Endothelial cell (in vitro differentiated cells): ENCODE data around the gene NRXN3. TPM values are rescaled to one million over a fixed set of nuclear protein-coding genes. Genes with fewer than 3 reads are reported as not detected.

Experiments
- DNase-seq: peaks from one replicate; pipeline ENCODE4 v3.0.0; 2021; ENCODE audit warnings: low spot score
- H3K27ac Mint-ChIP-seq: one replicate; pipeline ENCODE4 v1.8.0; 2021; ENCODE audit warnings: mixed read lengths, inconsistent platforms; ENCODE audit not compliant: unreplicated experiment
- H3K27me3 Mint-ChIP-seq: one replicate; pipeline ENCODE4 v1.8.0; 2021; ENCODE audit warnings: mild to moderate bottlenecking, moderate library complexity, mixed read lengths, inconsistent platforms; ENCODE audit not compliant: unreplicated experiment
- H3K36me3 Mint-ChIP-seq: one replicate; pipeline ENCODE4 v1.8.0; 2021; ENCODE audit warnings: mild to moderate bottlenecking, low read depth, mixed read lengths, inconsistent platforms; ENCODE audit not compliant: unreplicated experiment
- H3K4me1 Mint-ChIP-seq: one replicate; pipeline ENCODE4 v1.8.0; 2021; ENCODE audit warnings: mild to moderate bottlenecking, mixed read lengths, inconsistent platforms; ENCODE audit not compliant: unreplicated experiment
- H3K4me3 Mint-ChIP-seq: one replicate; pipeline ENCODE4 v1.8.0; 2021; ENCODE audit warnings: mild to moderate bottlenecking, mixed read lengths, inconsistent platforms; ENCODE audit not compliant: unreplicated experiment
- H3K9me3 Mint-ChIP-seq: one replicate; pipeline ENCODE4 v1.8.0; 2021; ENCODE audit warnings: mixed read lengths, inconsistent platforms; ENCODE audit not compliant: unreplicated experiment
- total RNA-seq: library from RNA; stranded (reverse); fragmentation: NEBNext Ultra II Directional; extraction: Animal tissue kit (Norgen Biotek cat#: 25700); gene quantifications from one replicate; pipeline ENCODE4 v1.2.1, GENCODE V29; 2021; ENCODE audit not compliant: unreplicated experiment
- TF ChIP-seq, protein P1 (sequence below): fragments of 200-600 bp; sonication (generic); IDR thresholded peaks from one replicate; pipeline ENCODE4 v1.5.0; 2021; ENCODE audit warnings: antibody characterized with exemption; ENCODE audit not compliant: unreplicated experiment

The NRXN3 gene
- total RNA-seq, 1 donor from 2014 or later: 2.3 TPM

DNA sequence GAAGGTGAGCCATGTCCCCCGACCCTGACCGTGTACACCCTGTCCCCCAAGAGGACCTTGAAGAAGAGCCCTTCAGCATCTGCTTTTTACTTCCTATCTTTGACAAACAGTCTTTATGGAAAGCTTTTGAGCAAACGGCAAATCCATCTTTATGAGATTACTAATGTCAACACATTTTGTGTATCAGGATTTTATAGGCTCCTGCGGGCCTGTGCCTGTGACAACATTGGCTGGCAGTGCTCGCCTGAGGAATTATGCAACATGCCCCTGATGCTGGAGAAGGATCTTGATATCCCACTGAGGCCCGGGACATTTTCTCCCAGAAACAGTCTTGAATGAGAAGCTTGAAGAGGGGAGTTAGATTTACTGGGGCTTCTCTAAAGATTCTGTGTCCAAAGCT, 416.5 kb downstream of the NRXN3 start:
- Mint-ChIP-seq H3K4me1 (no peaks in the 10 kb centered on the region), H3K36me3 (no peaks in the 10 kb centered on the region), H3K27me3 (peaks cover 1% of the 10 kb centered on the region), H3K4me3 (no peak overlapping the region), H3K9me3 (no peaks in the 10 kb centered on the region), H3K27ac (no peak overlapping the region)
- TF ChIP-seq, protein P1, sequence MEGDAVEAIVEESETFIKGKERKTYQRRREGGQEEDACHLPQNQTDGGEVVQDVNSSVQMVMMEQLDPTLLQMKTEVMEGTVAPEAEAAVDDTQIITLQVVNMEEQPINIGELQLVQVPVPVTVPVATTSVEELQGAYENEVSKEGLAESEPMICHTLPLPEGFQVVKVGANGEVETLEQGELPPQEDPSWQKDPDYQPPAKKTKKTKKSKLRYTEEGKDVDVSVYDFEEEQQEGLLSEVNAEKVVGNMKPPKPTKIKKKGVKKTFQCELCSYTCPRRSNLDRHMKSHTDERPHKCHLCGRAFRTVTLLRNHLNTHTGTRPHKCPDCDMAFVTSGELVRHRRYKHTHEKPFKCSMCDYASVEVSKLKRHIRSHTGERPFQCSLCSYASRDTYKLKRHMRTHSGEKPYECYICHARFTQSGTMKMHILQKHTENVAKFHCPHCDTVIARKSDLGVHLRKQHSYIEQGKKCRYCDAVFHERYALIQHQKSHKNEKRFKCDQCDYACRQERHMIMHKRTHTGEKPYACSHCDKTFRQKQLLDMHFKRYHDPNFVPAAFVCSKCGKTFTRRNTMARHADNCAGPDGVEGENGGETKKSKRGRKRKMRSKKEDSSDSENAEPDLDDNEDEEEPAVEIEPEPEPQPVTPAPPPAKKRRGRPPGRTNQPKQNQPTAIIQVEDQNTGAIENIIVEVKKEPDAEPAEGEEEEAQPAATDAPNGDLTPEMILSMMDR: no peak
- no peak for DNase-seq

DNA sequence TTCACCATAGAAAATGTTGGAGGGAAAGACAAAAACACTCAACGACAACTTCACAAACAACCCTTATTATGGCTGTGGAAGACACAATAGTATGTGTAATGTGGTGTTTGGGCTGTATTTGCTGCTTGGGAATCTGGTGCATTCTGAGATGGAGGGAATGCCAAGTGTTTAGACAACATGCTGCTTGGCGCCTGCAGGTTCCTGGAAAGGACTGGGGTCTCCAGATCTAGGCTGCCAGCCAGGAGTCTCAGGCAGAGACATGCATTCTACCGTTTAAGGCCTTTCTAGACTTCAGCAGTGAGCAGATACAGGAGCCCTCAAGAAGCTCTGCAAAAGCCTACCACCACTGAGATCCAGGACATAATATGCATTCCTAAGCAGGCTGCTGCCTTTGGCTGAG, 418.7 kb downstream of the NRXN3 start:
- H3K4me3 Mint-ChIP-seq: no peak overlapping the region
- H3K9me3 Mint-ChIP-seq: no peaks in the 10 kb centered on the region
- no peak overlapping the region for H3K27ac Mint-ChIP-seq
- H3K4me1 Mint-ChIP-seq: no peaks in the 10 kb centered on the region
- H3K36me3 Mint-ChIP-seq: no peaks in the 10 kb centered on the region
- no peak for DNase-seq
- H3K27me3 Mint-ChIP-seq: peaks cover 3% of the 10 kb centered on the region
- TF ChIP-seq, protein P1: no peak

DNA sequence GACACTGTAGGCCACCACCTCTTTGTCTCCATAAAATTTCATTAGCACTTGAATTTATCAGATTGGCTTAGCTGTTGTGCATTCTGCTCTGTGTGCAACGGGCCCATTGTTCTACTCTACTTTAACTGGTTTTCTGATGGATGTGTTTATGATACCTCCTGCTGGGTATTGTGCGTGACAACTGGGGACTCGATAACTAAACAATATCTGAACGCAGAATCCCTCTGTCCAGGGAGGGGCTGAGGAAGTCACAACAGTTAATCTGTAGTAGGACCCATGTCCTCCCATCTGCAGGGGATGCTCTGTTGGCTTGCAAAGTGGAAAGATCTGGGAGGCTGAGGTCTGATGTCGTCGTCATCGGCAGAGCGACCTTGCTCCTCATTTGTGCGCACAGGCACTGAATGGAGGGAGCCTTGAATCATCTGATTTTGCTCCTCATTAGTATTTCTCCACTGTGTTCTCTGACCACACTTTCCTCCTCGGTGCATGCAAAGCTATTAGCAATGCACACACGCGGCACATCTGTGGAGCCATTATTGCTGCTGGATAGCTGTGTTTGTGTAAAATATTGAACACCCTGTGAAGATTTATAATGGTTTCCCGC, 422.5 kb downstream of the NRXN3 start:
- DNase-seq: no peak
- Mint-ChIP-seq H3K4me1 (no peaks in the 10 kb centered on the region), H3K9me3 (no peaks in the 10 kb centered on the region), H3K4me3 (no peak overlapping the region), H3K27ac (no peak overlapping the region), H3K27me3 (peaks cover 2% of the 10 kb centered on the region), H3K36me3 (no peaks in the 10 kb centered on the region)
- TF ChIP-seq, protein P1: no peak

DNA sequence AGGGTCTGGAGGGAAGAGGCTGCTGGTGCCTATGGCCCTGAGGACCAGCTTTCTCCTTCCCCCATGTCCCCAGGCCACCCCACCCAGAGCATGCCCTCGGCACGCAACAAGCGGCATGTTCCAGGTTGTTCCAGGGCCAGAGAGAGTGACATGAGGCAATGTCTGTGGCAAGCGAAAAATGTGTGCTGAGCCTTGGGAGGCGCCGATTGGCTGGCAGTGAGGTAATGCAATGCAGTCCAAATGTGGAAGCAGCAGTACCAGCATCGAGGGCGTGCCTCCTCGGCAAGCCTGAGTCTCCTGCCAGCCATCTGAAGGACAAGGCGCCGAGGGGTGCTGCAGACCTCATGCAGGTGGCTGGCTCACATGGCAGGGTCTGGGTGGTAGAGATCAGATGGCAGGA, 423.8 kb downstream of the NRXN3 start:
- H3K27ac Mint-ChIP-seq: no peak overlapping the region

DNA sequence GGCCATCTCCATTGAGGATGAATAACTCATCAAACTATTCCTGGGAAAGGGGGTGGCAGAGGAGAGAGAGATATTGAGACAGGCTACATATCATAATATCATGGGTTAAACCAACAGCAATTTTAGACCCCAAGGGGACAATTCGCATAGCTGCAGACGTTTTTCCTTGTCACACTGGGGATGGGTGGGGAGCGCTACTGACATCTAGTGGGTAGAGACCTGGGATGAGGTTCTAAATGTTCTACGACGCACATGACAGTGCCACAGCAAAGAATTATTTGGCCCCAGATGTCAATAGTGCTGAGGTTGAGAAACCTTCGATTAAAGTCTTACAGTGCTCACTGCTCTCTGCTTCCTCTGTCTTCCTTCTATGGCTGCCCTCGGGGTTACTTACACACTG, 425.6 kb downstream of the NRXN3 start:
- Mint-ChIP-seq H3K9me3 (no peaks in the 10 kb centered on the region), H3K4me3 (no peak overlapping the region), H3K4me1 (peaks cover 2% of the 10 kb centered on the region), H3K36me3 (no peaks in the 10 kb centered on the region), H3K27me3 (peaks cover 2% of the 10 kb centered on the region), H3K27ac (no peak overlapping the region)
- TF ChIP-seq, protein P1: no peak
- DNase-seq: peak; percentile 33

More for the DNA sequence above, 423.8 kb downstream of the NRXN3 start:
- H3K36me3 Mint-ChIP-seq: no peaks in the 10 kb centered on the region
- H3K27me3 Mint-ChIP-seq: peaks cover 2% of the 10 kb centered on the region
- TF ChIP-seq, protein P1: no peak
- no peaks in the 10 kb centered on the region for H3K9me3 Mint-ChIP-seq
- H3K4me1 Mint-ChIP-seq: peaks cover 2% of the 10 kb centered on the region
- no peak for DNase-seq
- no peak overlapping the region for H3K4me3 Mint-ChIP-seq
